Astrocyte (in vitro differentiated cells and primary cell): Measurements from ENCODE around the gene C10orf62. TPM values are rescaled to one million over a fixed set of nuclear protein-coding genes. Genes with fewer than 3 reads are reported as not detected.

Source experiments
- DNase-seq: peaks from one replicate; pipeline ENCODE4 v3.0.0-alpha.2; 2010; ENCODE audit warnings: low read depth
- FAIRE-seq: peaks from 2 replicates; lab custom pipeline; 2011; peaks lifted over from hg19 to GRCh38; lab: Jason Lieb, UNC
- H2AFZ ChIP-seq: 2 replicates; pipeline ENCODE4 v1.6.0; 2012; ENCODE audit warnings: low read depth, low read length, inconsistent platforms
- H3K27ac ChIP-seq: 2 replicates; pipeline ENCODE4 v1.5.1; 2011; ENCODE audit warnings: low read depth, low read length, inconsistent platforms
- H3K27me3 ChIP-seq: 2 replicates; pipeline ENCODE4 v1.6.0; 2011; ENCODE audit warnings: low read length, inconsistent platforms; ENCODE audit not compliant: insufficient read depth
- H3K36me3 ChIP-seq: 2 replicates; pipeline ENCODE4 v1.5.1; 2011; ENCODE audit warnings: low read length, inconsistent platforms; ENCODE audit not compliant: insufficient read depth
- H3K4me1 ChIP-seq: 2 replicates; pipeline ENCODE4 v1.5.1; 2011; ENCODE audit warnings: low read length, inconsistent platforms; ENCODE audit not compliant: insufficient read depth
- H3K4me2 ChIP-seq: 2 replicates; pipeline ENCODE4 v1.6.0; 2012; ENCODE audit warnings: low read length, inconsistent platforms
- H3K4me3 ChIP-seq: 2 replicates; pipeline ENCODE4 v1.5.1; 2011; ENCODE audit warnings: low read depth, mild to moderate bottlenecking, low read length, inconsistent platforms; ENCODE audit not compliant: insufficient read depth
- H3K79me2 ChIP-seq: 2 replicates; pipeline ENCODE4 v1.6.0; 2012; ENCODE audit warnings: mild to moderate bottlenecking, low read length, inconsistent platforms; ENCODE audit not compliant: insufficient read depth
- H3K9ac ChIP-seq: 2 replicates; pipeline ENCODE4 v1.6.0; 2012; ENCODE audit warnings: mild to moderate bottlenecking, low read length, inconsistent platforms
- H3K9me3 ChIP-seq: 2 replicates; pipeline ENCODE4 v1.5.1; 2012; ENCODE audit warnings: low read depth, mild to moderate bottlenecking, low read length, inconsistent platforms; ENCODE audit not compliant: insufficient read depth
- H4K20me1 ChIP-seq: 2 replicates; pipeline ENCODE4 v1.6.0; 2012; ENCODE audit warnings: low read length, inconsistent platforms; ENCODE audit not compliant: insufficient read depth
- H3K27ac Mint-ChIP-seq: one replicate; pipeline ENCODE4 v1.8.0; 2021; ENCODE audit warnings: mild to moderate bottlenecking, mixed read lengths; ENCODE audit not compliant: unreplicated experiment
- H3K27me3 Mint-ChIP-seq: one replicate; pipeline ENCODE4 v1.8.0; 2021; ENCODE audit warnings: low read depth, mixed read lengths; ENCODE audit not compliant: unreplicated experiment
- H3K36me3 Mint-ChIP-seq: one replicate; pipeline ENCODE4 v1.8.0; 2021; ENCODE audit warnings: low read depth, mixed read lengths; ENCODE audit not compliant: unreplicated experiment
- H3K4me1 Mint-ChIP-seq: one replicate; pipeline ENCODE4 v1.8.0; 2021; ENCODE audit warnings: low read depth, mixed read lengths; ENCODE audit not compliant: unreplicated experiment
- H3K4me3 Mint-ChIP-seq: one replicate; pipeline ENCODE4 v1.8.0; 2021; ENCODE audit warnings: mild to moderate bottlenecking, moderate library complexity, mixed read lengths; ENCODE audit not compliant: unreplicated experiment
- H3K9me3 Mint-ChIP-seq: one replicate; pipeline ENCODE4 v1.8.0; 2021; ENCODE audit warnings: mild to moderate bottlenecking, mixed read lengths; ENCODE audit not compliant: unreplicated experiment
- CTCF ChIP-seq: IDR thresholded peaks from 2 replicates; pipeline ENCODE4 v1.5.1; 2011; ENCODE audit warnings: low read depth, mild to moderate bottlenecking, inconsistent platforms, low read length, moderate library complexity; ENCODE audit not compliant: insufficient read depth
- EZH2 ChIP-seq: IDR thresholded peaks from 2 replicates; pipeline ENCODE4 v1.6.1; 2012; ENCODE audit warnings: mild to moderate bottlenecking, low read length, inconsistent platforms; ENCODE audit not compliant: insufficient read depth
- total RNA-seq: library from RNA; stranded (reverse); gene quantifications from 2 replicates; pipeline ENCODE4 v1.2.1, GENCODE V29; 2021

Gene C10orf62
- total RNA-seq, 1 donor from 2014 or later, result not detected

DNA sequence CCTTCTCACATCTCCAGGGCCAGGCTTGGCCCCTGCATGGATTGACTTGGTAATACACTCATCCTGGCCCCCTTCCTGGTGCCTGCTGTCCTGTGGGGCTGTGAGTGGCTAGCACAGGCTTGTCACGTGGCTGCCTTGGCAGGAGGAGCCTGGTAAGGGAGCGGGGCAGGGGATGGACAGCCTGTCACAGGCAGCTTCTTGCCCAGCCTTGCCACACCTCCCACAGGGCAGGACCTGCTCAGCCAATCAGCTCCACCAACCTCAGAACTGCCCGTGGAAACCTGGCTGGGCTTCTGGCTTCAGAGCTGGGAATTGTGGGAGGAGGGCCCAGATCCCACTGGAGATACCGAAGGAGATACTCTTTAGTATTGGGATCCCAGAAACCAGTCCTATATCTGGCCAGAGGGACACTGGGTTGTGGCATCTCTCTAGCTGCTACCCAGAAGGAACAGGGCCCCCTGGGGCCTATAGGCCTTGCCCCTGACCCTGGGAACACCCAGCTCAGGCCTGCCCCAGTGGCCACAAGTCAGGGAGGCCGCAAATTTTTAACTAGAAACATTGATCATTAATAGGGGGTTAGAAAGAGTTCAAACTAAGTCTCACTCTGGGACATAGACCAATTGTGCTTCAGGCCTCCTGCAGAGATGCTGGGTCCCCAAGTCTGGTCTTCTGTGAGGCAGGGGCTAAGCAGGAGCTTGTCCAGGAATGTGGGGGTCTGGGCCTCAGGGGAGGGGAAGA, 5.3 kb upstream of the C10orf62 start, which contains the start of gene HOGA1:
Gene HOGA1, plus strand, starts transcription at position 330 of the 738 bp plus-strand sequence. Its CDS starts 315 bp downstream, at position 645.
- Histone ChIP-seq H3K4me1 (no peaks in the 10 kb centered on the region), H3K4me2 (no peak within 1 kb of the TSS), H3K36me3 (no peaks in the 10 kb centered on the region), H3K9me3 (no peaks in the 10 kb centered on the region), H3K27ac (no peak within 1 kb of the TSS), H2AFZ (peak within 1 kb of the TSS; percentile 56), H3K9ac (no peak within 1 kb of the TSS), H3K27me3 (no peaks in the 10 kb centered on the region), H3K4me3 (no peak within 1 kb of the TSS), H3K79me2 (no peaks in the 10 kb centered on the region), H4K20me1 (no peaks in the 10 kb centered on the region)
- peak; percentile 51 for DNase-seq
- peaks cover 1% of the 10 kb centered on the region for H3K4me1 Mint-ChIP-seq
- FAIRE-seq, result no peak
- H3K36me3 Mint-ChIP-seq, result peaks cover 3% of the 10 kb centered on the region
- TF ChIP-seq CTCF (no peak), EZH2 (no peak)
- no peaks in the 10 kb centered on the region for H3K27me3 Mint-ChIP-seq
- H3K9me3 Mint-ChIP-seq, result no peaks in the 10 kb centered on the region
- H3K4me3 Mint-ChIP-seq, result no peak within 1 kb of the TSS
- H3K27ac Mint-ChIP-seq, result no peak within 1 kb of the TSS

DNA sequence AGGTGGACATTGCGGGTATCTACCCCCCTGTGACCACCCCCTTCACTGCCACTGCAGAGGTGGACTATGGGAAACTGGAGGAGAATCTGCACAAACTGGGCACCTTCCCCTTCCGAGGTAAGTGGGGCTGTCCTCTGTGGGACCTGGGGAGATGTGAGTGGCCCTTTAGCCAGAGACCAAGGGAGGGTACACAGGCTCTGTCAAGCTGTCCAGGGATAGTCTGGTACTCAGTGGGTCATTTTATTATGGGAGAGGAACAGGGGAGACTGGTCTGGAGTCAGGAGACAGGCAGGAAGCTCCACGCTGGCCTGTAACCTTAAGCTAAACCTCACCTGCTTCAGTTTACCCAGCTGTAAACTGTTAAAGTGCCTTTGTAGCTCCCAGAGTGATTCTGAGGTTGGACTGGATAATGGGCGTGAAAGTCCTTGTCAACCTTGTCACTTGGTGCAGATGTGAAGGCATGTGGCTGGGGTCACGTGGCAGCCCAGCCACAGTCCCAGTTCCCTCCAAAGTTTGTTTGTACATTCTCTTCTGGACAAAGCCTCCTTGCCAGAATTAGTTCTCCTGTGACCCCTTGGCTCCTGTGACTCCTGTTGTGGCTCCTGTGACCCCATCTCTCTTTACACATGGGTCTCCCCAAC, 4.6 kb upstream of the C10orf62 start:
- Histone ChIP-seq H3K4me2 (no peak overlapping the region), H4K20me1 (no peaks in the 10 kb centered on the region), H3K4me3 (no peak overlapping the region), H3K9ac (no peak overlapping the region), H3K36me3 (no peaks in the 10 kb centered on the region), H3K9me3 (no peaks in the 10 kb centered on the region), H3K4me1 (no peaks in the 10 kb centered on the region), H2AFZ (no peak overlapping the region), H3K79me2 (no peaks in the 10 kb centered on the region), H3K27me3 (no peaks in the 10 kb centered on the region), H3K27ac (no peak overlapping the region)
- H3K27ac Mint-ChIP-seq, result no peak overlapping the region
- peaks cover 4% of the 10 kb centered on the region for H3K36me3 Mint-ChIP-seq
- DNase-seq, result no peak
- no peaks in the 10 kb centered on the region for H3K27me3 Mint-ChIP-seq
- H3K9me3 Mint-ChIP-seq, result no peaks in the 10 kb centered on the region
- H3K4me1 Mint-ChIP-seq, result peaks cover 2% of the 10 kb centered on the region
- TF ChIP-seq EZH2, result no peak
- TF ChIP-seq CTCF, result no peak
- no peak for FAIRE-seq
- no peak overlapping the region for H3K4me3 Mint-ChIP-seq

GRCh38 chr10:97585439-97585811, 4.1 kb upstream of the C10orf62 start:
- H3K79me2 ChIP-seq, result no peaks in the 10 kb centered on the region
- DNase-seq (no peak), FAIRE-seq (no peak)
- Mint-ChIP-seq H3K4me1 (peaks cover 2% of the 10 kb centered on the region), H3K27ac (no peak overlapping the region), H3K27me3 (no peaks in the 10 kb centered on the region), H3K9me3 (no peaks in the 10 kb centered on the region), H3K4me3 (no peak overlapping the region), H3K36me3 (peaks cover 4% of the 10 kb centered on the region)
- H3K4me3 ChIP-seq, result no peak overlapping the region
- H3K27ac ChIP-seq, result no peak overlapping the region
- H3K4me1 ChIP-seq, result no peaks in the 10 kb centered on the region
- H3K36me3 ChIP-seq, result no peaks in the 10 kb centered on the region
- H4K20me1 ChIP-seq, result no peaks in the 10 kb centered on the region
- no peaks in the 10 kb centered on the region for H3K9me3 ChIP-seq
- no peaks in the 10 kb centered on the region for H3K27me3 ChIP-seq
- H3K9ac ChIP-seq, result no peak overlapping the region
- H3K4me2 ChIP-seq, result no peak overlapping the region
- H2AFZ ChIP-seq, result no peak overlapping the region
- TF ChIP-seq EZH2 (no peak), CTCF (no peak)
